MG63 (cell line): ENCODE data around the gene HDAC4. TPM values are rescaled to one million over a fixed set of nuclear protein-coding genes. Genes with fewer than 3 reads are reported as not detected.

Experiments
- DNase-seq: peaks from one replicate; pipeline ENCODE4 v3.0.0-alpha.2; 2020
- H3K27me3 ChIP-seq: fragments of 250-450 bp; sonication (Bioruptor Pico); 2 replicates; pipeline ENCODE4 v1.5.1; 2020; ENCODE audit warnings: mild to moderate bottlenecking, moderate library complexity
- H3K36me3 ChIP-seq: fragments of 250-450 bp; sonication (Bioruptor Pico); 2 replicates; pipeline ENCODE4 v1.5.1; 2020; ENCODE audit warnings: mild to moderate bottlenecking, moderate library complexity
- H3K4me3 ChIP-seq: fragments of 250-450 bp; sonication (Bioruptor Pico); 2 replicates; pipeline ENCODE4 v1.5.1; 2020; ENCODE audit warnings: mild to moderate bottlenecking, moderate library complexity
- H3K9me3 ChIP-seq: fragments of 250-450 bp; sonication (Bioruptor Pico); 2 replicates; pipeline ENCODE4 v1.5.1; 2020; ENCODE audit warnings: mild to moderate bottlenecking, moderate library complexity
- total RNA-seq: library from RNA; depleted of rRNA; stranded (reverse); fragments of >200 nt; shearing (Covaris generic); gene quantifications from 2 replicates; pipeline ENCODE4 v1.2.3, GENCODE V29; 2014; ENCODE audit warnings: low replicate concordance

The HDAC4 gene
- total RNA-seq, 1 experiment from 2014 or later: 27.3 TPM

GRCh38 chr2:239133945-239134570 is 266.8 kb downstream of the HDAC4 start:
- Histone ChIP-seq H3K9me3 (no peaks in the 10 kb centered on the region), H3K27me3 (no peaks in the 10 kb centered on the region), H3K36me3 (peaks cover 9% of the 10 kb centered on the region), H3K4me3 (no peak overlapping the region)
- DNase-seq: no peak

GRCh38 chr2:239132786-239133185 is 268.0 kb downstream of the HDAC4 start:
- Histone ChIP-seq H3K4me3 (no peak overlapping the region), H3K36me3 (peaks cover 9% of the 10 kb centered on the region), H3K9me3 (no peaks in the 10 kb centered on the region), H3K27me3 (no peaks in the 10 kb centered on the region)
- no peak for DNase-seq

GRCh38 chr2:239132156-239132709 is 268.6 kb downstream of the HDAC4 start:
- Histone ChIP-seq H3K4me3 (no peak overlapping the region), H3K27me3 (no peaks in the 10 kb centered on the region), H3K9me3 (no peaks in the 10 kb centered on the region), H3K36me3 (peaks cover 9% of the 10 kb centered on the region)
- DNase-seq: no peak

- H3K9me3 ChIP-seq: no peaks in the 10 kb centered on the region
- no peak overlapping the region for H3K4me3 ChIP-seq
- DNase-seq: no peak
- no peaks in the 10 kb centered on the region for H3K27me3 ChIP-seq
- H3K36me3 ChIP-seq: peaks cover 9% of the 10 kb centered on the region
Observed at GRCh38 chr2:239131521-239131920, 269.3 kb downstream of the HDAC4 start.

- Histone ChIP-seq H3K9me3 (no peaks in the 10 kb centered on the region), H3K4me3 (no peak overlapping the region), H3K27me3 (no peaks in the 10 kb centered on the region), H3K36me3 (peaks cover 10% of the 10 kb centered on the region)
- no peak for DNase-seq
Observed at GRCh38 chr2:239130786-239131325, 270.0 kb downstream of the HDAC4 start.

GRCh38 chr2:239130041-239130440 is 270.8 kb downstream of the HDAC4 start:
- Histone ChIP-seq H3K4me3 (no peak overlapping the region), H3K36me3 (peaks cover 18% of the 10 kb centered on the region), H3K27me3 (no peaks in the 10 kb centered on the region), H3K9me3 (no peaks in the 10 kb centered on the region)
- no peak for DNase-seq

- no peak for DNase-seq
- Histone ChIP-seq H3K9me3 (no peaks in the 10 kb centered on the region), H3K36me3 (peaks cover 20% of the 10 kb centered on the region), H3K4me3 (no peak overlapping the region), H3K27me3 (no peaks in the 10 kb centered on the region)
Observed at GRCh38 chr2:239129147-239129920, 271.5 kb downstream of the HDAC4 start.

GRCh38 chr2:239128706-239129105 is 272.1 kb downstream of the HDAC4 start:
- Histone ChIP-seq H3K9me3 (no peaks in the 10 kb centered on the region), H3K27me3 (no peaks in the 10 kb centered on the region), H3K4me3 (no peak overlapping the region), H3K36me3 (peaks cover 18% of the 10 kb centered on the region)
- no peak for DNase-seq

GRCh38 chr2:239127513-239127912 is 273.3 kb downstream of the HDAC4 start:
- DNase-seq: no peak
- peaks cover 15% of the 10 kb centered on the region for H3K36me3 ChIP-seq

GRCh38 chr2:239125726-239126675 is 274.8 kb downstream of the HDAC4 start:
- no peaks in the 10 kb centered on the region for H3K9me3 ChIP-seq
- H3K27me3 ChIP-seq: no peaks in the 10 kb centered on the region
- no peak overlapping the region for H3K4me3 ChIP-seq
- H3K36me3 ChIP-seq: peaks cover 12% of the 10 kb centered on the region
- DNase-seq: no peak

More at GRCh38 chr2:239127513-239127912, 273.3 kb downstream of the HDAC4 start:
- no peaks in the 10 kb centered on the region for H3K27me3 ChIP-seq
- H3K9me3 ChIP-seq: no peaks in the 10 kb centered on the region
- no peak overlapping the region for H3K4me3 ChIP-seq

- peaks cover 11% of the 10 kb centered on the region for H3K36me3 ChIP-seq
- H3K27me3 ChIP-seq: no peaks in the 10 kb centered on the region
- no peaks in the 10 kb centered on the region for H3K9me3 ChIP-seq
- DNase-seq: no peak
- H3K4me3 ChIP-seq: no peak overlapping the region
Observed at GRCh38 chr2:239124152-239124899, 276.5 kb downstream of the HDAC4 start.

GRCh38 chr2:239122421-239123110 is 278.3 kb downstream of the HDAC4 start:
- peaks cover 11% of the 10 kb centered on the region for H3K36me3 ChIP-seq
- no peak overlapping the region for H3K4me3 ChIP-seq
- H3K27me3 ChIP-seq: no peaks in the 10 kb centered on the region
- no peak for DNase-seq
- no peaks in the 10 kb centered on the region for H3K9me3 ChIP-seq

- Histone ChIP-seq H3K4me3 (no peak overlapping the region), H3K9me3 (no peaks in the 10 kb centered on the region), H3K27me3 (no peaks in the 10 kb centered on the region), H3K36me3 (peaks cover 11% of the 10 kb centered on the region)
- no peak for DNase-seq
Observed at GRCh38 chr2:239121600-239122012, 279.2 kb downstream of the HDAC4 start.

- DNase-seq: no peak
- Histone ChIP-seq H3K27me3 (no peaks in the 10 kb centered on the region), H3K36me3 (peaks cover 8% of the 10 kb centered on the region; the same call in 1 of the 2 replicates), H3K4me3 (no peak overlapping the region), H3K9me3 (no peaks in the 10 kb centered on the region)
Observed at GRCh38 chr2:239120664-239121063, 280.2 kb downstream of the HDAC4 start.

GRCh38 chr2:239119346-239120126 is 281.3 kb downstream of the HDAC4 start:
- no peaks in the 10 kb centered on the region for H3K36me3 ChIP-seq
- H3K4me3 ChIP-seq: no peak overlapping the region
- no peaks in the 10 kb centered on the region for H3K9me3 ChIP-seq
- no peak for DNase-seq
- H3K27me3 ChIP-seq: no peaks in the 10 kb centered on the region
